Right cardiac atrium (tissue), 5 donors: Measurements from ENCODE around the gene ROPN1L. TPM values are rescaled to one million over a fixed set of nuclear protein-coding genes. Genes with fewer than 3 reads are reported as not detected.

Source experiments
- ATAC-seq, 2 donors: fragments of 200-7000 bp; cut with Tn5 transposase; one replicate each; pipeline versions ENCODE4 v1.8.0 to v1.9.1; 2020; ENCODE audit warnings: moderate library complexity in 2 of 2, mild to moderate bottlenecking in 1 of 2
- DNase-seq, 3 donors: peaks; one replicate each; pipeline ENCODE4 v3.0.0-alpha.2; 2020
- H3K27ac ChIP-seq: one replicate; pipeline ENCODE4 v1.5.1; 2013; ENCODE audit warnings: mild to moderate bottlenecking, low read length, control low read depth, moderate library complexity
- H3K27me3 ChIP-seq: one replicate; pipeline ENCODE4 v1.6.1; 2013; ENCODE audit not compliant: control insufficient read depth, insufficient read depth
- H3K4me1 ChIP-seq: one replicate; pipeline ENCODE4 v1.6.1; 2013; ENCODE audit warnings: low read length; ENCODE audit not compliant: control insufficient read depth, insufficient read depth
- H3K4me3 ChIP-seq: one replicate; pipeline ENCODE4 v1.5.1; 2013; ENCODE audit warnings: low read length, control low read depth
- H3K9me3 ChIP-seq: one replicate; pipeline ENCODE4 v1.6.1; 2013; ENCODE audit warnings: low read length; ENCODE audit not compliant: control insufficient read depth
- WGBS: extraction: QIAGEN DNeasy Blood & Tissue Kit; methylation state at CpG from one replicate; pipeline ENCODE4 v1.1.7; 2013; 5-methylcytosine and 5-hydroxymethylcytosine counted together
- intact Hi-C, 4 donors: fragments of 100-400 bp; cut with DNase I; formaldehyde crosslinking; loops; one replicate each; pipeline versions ENCODE4 v1.11.0 to v1.14.0; 2022 to 2023
- polyA plus RNA-seq: library from polyadenylated mRNA; stranded (reverse); fragments of 200-250 nt; gene quantifications from one replicate; pipeline ENCODE4 v1.2.3, GENCODE V29; 2013
- total RNA-seq, 4 donors: library from RNA; stranded (reverse); fragmentation: NEBNext Ultra II Directional; extraction: Animal tissue kit (Norgen Biotek cat#: 25700); gene quantifications; one replicate each; pipeline ENCODE4 v1.2.1, GENCODE V29; 2021
- donor health status: healthy with polysubstance abuse.
- donor health status: DM: no; HTN: yes; CAD: no.
- donor health status: DM: no; HTN: no; CAD: no.
- donor health status: DM: no; HTN: yes; CAD: no; lungs with severe emphysema.
- donor health status: DM: yes; HTN: yes; CAD: no.

ROPN1L gene
- total and polyA plus RNA-seq, 5 donors = 0.78 to 1.5 (median 0.93) TPM

DNA sequence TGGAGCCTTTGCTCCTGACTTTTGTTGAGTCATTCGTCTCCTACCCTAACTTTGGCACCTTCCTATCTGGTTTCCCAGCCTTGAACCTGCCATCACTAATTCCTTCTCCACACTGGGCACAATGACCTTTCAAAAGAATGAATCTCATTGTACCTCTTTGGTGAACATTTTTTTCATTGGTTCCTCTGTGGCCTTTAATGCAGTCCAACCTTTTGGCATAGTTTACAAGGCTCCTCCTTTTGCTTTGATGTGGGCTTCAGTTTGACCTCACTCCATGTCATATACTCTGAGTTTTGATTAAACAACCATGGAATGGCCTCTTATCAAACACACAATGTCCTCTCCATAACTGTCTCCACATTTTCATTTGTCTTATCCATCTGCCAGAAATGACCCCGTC, 14.5 kb upstream of the ROPN1L start:
- WGBS = 83% methylated on average over 2 of the region's 2 CpGs
- no peak for DNase-seq
- intact Hi-C loops = loop anchor here in 1 of 4 donors (10.0 kb wide), 1 partner anchor 142 kb away; no protein-coding TSS in a partner anchor

DNA sequence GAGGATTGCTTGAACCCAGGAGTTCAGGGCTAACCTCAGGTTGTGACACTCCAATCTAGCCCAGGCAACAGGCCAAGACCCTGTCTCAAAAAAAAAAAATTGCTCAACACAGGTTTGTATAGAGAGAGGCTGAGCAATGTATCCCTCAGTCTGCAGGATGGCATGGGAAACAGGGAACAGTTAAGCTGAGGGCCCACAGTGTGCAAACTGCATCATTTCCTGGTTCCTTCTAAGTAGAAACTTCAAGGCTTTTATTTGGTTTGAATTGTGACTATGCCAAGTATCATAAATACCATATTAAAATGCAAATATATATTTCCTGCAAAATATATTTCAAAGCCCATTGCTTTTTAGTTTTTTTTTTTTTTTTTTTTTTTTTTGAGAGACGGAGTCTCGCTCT, 13.7 kb upstream of the ROPN1L start:
- Histone ChIP-seq H3K9me3 (peaks cover 5% of the 10 kb centered on the region), H3K4me3 (no peak overlapping the region), H3K4me1 (no peaks in the 10 kb centered on the region), H3K27ac (no peak overlapping the region), H3K27me3 (no peaks in the 10 kb centered on the region)
- ATAC-seq = no peak
- intact Hi-C loops = loop anchor here in 1 of 4 donors (10.0 kb wide), 1 partner anchor 143 kb away; no protein-coding TSS in a partner anchor
- DNase-seq = no peak
- 100% methylated on average over 2 of the region's 2 CpGs for WGBS

More for the DNA sequence above, 14.5 kb upstream of the ROPN1L start:
- no peaks in the 10 kb centered on the region for H3K27me3 ChIP-seq
- H3K27ac ChIP-seq = no peak overlapping the region
- no peak for ATAC-seq
- no peak overlapping the region for H3K4me3 ChIP-seq
- H3K9me3 ChIP-seq = peaks cover 4% of the 10 kb centered on the region
- no peaks in the 10 kb centered on the region for H3K4me1 ChIP-seq

DNA sequence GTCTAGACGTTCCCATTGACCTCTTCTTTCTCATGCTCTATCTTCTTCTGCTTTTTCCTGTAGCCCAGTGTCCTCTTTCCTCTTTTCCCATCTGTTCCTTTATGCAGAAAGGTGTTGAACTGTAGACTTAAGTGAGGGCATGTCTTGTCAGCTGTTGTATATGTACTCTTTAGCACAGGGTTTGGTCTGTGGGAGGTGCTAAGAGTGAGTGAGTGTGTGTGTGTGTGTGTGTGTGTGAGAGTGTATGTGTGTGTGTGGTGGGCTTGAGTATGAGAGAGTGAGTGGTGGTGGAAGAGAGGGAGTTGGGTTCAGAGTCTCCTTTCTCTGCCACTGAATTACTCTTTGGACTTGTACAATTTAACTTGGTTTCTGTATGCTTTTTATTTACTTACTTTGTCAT, 10.3 kb upstream of the ROPN1L start:
- ATAC-seq = no peak
- DNase-seq = no peak
- WGBS = 61% methylated on average over 1 of the region's 1 CpG
- intact Hi-C loops = no loop called here
- peaks cover 4% of the 10 kb centered on the region for H3K9me3 ChIP-seq
- no peak overlapping the region for H3K4me3 ChIP-seq
- H3K27me3 ChIP-seq = no peaks in the 10 kb centered on the region
- no peaks in the 10 kb centered on the region for H3K4me1 ChIP-seq
- H3K27ac ChIP-seq = no peak overlapping the region

DNA sequence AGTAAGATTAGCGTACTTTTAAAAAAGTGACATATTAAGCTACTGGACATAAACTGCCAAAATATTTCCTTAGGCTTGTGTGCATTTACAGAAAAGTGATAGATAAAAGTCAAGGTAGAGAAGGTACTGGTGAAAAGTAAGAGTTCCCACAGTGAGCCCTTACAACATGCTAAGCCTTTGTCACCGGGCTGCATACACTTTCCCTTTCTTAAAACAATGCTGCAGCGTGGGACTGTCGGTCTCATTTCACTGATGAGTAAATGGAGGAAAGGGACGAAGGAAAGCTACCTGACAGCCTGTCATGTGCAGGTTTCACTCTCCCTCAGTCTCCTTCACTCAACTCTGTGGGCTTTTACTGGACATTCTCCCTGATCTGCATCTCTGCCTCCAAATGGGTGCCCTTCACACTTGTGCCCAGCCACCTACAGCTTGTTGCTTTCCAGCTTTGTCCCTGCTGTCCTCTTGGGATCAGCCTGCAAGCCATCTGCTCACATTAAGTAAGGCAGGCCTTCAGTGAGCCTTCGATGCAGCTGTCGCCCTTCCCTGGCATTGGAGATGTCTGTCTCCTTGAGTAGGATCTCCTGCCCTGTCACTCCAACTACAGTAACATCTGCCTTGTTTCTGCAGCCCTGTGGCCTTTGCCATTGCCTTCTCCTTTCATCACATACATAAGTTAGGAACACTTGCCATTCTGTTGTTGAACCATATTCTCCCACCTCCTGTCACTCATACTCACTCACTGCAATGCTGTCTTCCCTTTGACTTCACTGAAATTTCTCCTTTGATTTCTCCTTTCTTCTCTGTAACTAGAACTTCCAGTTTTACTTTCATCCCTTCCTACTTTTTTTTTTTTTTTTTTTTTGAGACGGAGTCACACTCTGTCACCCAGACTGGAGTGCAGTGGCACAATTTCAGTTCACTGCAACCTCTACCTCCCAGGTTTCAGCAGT, 9.3 kb upstream of the ROPN1L start:
- DNase-seq (no peak), ATAC-seq (no peak)
- intact Hi-C loops = no loop called here
- Histone ChIP-seq H3K4me3 (no peak overlapping the region), H3K4me1 (no peaks in the 10 kb centered on the region), H3K27ac (no peak overlapping the region), H3K9me3 (peaks cover 4% of the 10 kb centered on the region), H3K27me3 (no peaks in the 10 kb centered on the region)
- WGBS = 87% methylated on average over 8 of the region's 8 CpGs

- Histone ChIP-seq H3K9me3 (peaks cover 4% of the 10 kb centered on the region), H3K4me3 (no peak overlapping the region), H3K27ac (no peak overlapping the region), H3K27me3 (no peaks in the 10 kb centered on the region), H3K4me1 (no peaks in the 10 kb centered on the region)
- ATAC-seq = no peak
- intact Hi-C loops = no loop called here
- WGBS = 82% methylated on average over 5 of the region's 5 CpGs
- DNase-seq = no peak
These were observed 7.3 kb upstream of the ROPN1L start for GRCh38 chr5:10434392-10434791.

- intact Hi-C loops = no loop called here
- WGBS = 75% methylated on average over 4 of the region's 4 CpGs
- Histone ChIP-seq H3K4me1 (no peaks in the 10 kb centered on the region), H3K27me3 (no peaks in the 10 kb centered on the region), H3K4me3 (no peak overlapping the region), H3K27ac (no peak overlapping the region), H3K9me3 (no peaks in the 10 kb centered on the region)
- no peak for DNase-seq
- no peak for ATAC-seq
These were observed 3.4 kb upstream of the ROPN1L start for GRCh38 chr5:10438301-10438700.

GRCh38 chr5:10439692-10440091, 2.0 kb upstream of the ROPN1L start:
- intact Hi-C loops = no loop called here
- DNase-seq = no peak
- ATAC-seq = no peak
- WGBS = 78% methylated on average over 4 of the region's 4 CpGs
- H3K27me3 ChIP-seq = no peaks in the 10 kb centered on the region
- no peaks in the 10 kb centered on the region for H3K9me3 ChIP-seq
- no peaks in the 10 kb centered on the region for H3K4me1 ChIP-seq
- H3K4me3 ChIP-seq = no peak overlapping the region
- no peak overlapping the region for H3K27ac ChIP-seq

DNA sequence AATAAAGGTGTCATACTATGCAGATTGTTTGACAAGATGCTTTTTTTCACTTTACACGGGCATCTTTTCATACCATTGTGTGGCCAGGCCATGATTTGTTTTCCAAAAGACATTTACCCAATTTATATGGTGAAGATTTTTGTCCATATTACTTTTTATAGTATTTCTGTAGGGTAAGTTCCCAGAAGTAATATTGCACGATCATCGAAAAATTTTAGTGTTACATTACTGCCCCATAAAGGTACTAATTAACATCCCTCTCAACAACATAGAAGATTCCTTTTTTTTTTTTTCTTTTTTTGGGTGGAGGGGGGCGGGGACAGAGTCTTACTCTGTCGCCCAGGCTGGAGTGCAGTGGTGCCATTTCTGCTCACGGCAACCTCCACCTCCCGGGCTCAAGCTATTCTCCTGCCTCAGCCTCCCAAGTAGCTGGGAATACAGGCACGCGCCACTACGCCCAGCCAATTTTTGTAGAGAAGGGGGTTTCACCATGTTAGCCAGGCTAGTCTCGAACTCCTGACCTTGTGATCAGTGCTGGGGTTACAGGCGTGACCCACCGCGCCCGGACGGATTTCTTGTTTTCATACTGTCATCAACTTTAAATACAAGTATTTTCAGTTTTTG, 1.2 kb upstream of the ROPN1L start:
- Histone ChIP-seq H3K27ac (no peak overlapping the region), H3K27me3 (no peaks in the 10 kb centered on the region), H3K4me1 (no peaks in the 10 kb centered on the region), H3K9me3 (no peaks in the 10 kb centered on the region), H3K4me3 (peak overlapping the region; percentile 54)
- intact Hi-C loops = no loop called here
- 73% methylated on average over 16 of the region's 16 CpGs for WGBS
- no peak for ATAC-seq
- no peak for DNase-seq

DNA sequence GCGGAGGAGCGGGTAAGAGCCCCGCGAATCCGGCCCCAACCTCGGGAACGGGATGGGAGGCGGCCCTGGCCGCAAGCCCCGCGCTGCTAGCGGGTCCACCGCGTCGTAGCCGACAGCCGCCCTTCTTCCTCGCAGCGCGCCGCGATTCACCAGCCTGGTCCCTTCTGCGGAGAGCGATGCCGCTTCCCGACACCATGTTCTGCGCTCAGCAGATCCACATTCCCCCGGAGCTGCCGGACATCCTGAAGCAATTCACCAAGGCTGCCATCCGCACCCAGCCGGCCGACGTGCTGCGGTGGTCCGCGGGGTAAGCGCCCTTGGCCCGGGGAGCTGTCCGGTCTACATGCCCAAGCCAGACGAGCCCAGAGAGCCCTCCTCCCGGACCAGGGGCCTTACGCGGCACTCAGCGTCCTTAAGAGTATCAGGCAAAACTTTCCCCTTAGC, 335 bp downstream of the ROPN1L start:
- no peaks in the 10 kb centered on the region for H3K4me1 ChIP-seq
- no peak overlapping the region for H3K27ac ChIP-seq
- H3K27me3 ChIP-seq = no peaks in the 10 kb centered on the region
- H3K4me3 ChIP-seq = peak overlapping the region; percentile 54
- no peak for DNase-seq
- WGBS = under 1% methylated on average over 44 of the region's 44 CpGs
- no peaks in the 10 kb centered on the region for H3K9me3 ChIP-seq
- intact Hi-C loops = no loop called here
- peak; percentile 72 to 74 for ATAC-seq

DNA sequence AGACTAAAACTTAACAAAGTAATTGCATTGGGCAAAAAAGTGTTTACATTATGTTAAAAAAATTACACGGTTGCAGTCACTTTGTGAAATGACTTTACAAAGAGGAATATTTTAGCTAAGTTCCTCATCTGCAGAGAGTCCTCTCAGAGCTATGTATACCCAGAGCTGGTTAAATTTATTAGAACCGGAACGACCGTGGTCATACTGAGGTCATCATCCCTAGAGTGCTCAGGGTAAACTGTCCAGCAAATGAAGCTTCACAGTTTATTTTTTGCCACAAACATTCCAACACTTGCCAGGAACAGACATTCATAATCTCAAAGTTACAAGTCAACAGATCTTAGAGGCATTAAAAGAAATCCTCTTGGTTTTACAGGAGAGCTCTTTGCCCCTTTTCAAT, 897 bp downstream of the ROPN1L start:
- peak in 1 of 2 donors; percentile 25 for ATAC-seq
- WGBS = 11% methylated on average over 4 of the region's 4 CpGs
- DNase-seq = no peak
- H3K27me3 ChIP-seq = no peaks in the 10 kb centered on the region
- intact Hi-C loops = no loop called here
- no peak overlapping the region for H3K27ac ChIP-seq
- no peak overlapping the region for H3K4me3 ChIP-seq
- H3K4me1 ChIP-seq = no peaks in the 10 kb centered on the region
- no peaks in the 10 kb centered on the region for H3K9me3 ChIP-seq

DNA sequence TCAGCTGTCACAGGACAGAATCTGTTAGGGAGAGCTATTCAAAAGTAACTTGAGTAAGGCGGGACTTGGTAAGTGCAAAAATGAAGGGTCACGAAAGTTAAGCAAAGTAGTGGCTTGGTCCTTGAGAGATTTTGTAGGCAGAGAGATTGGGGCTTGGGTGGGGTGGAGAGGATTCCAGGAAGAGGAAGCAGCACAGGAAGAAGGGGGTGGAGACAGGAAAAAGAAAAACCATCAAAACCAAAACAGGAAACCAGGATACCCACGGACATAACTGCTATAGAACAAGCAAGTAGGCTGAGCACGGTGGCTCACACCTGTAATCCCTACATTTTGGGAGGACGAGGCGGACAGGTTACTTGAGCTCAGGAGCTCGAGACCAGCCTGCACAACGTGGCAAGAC, 3.7 kb downstream of the ROPN1L start:
- no peaks in the 10 kb centered on the region for H3K27me3 ChIP-seq
- H3K4me1 ChIP-seq = no peaks in the 10 kb centered on the region
- no peak overlapping the region for H3K27ac ChIP-seq
- H3K4me3 ChIP-seq = no peak overlapping the region
- no peaks in the 10 kb centered on the region for H3K9me3 ChIP-seq
- ATAC-seq = no peak
- 68% methylated on average over 8 of the region's 8 CpGs for WGBS
- intact Hi-C loops = no loop called here
- no peak for DNase-seq
